OCI-LY7 (cell line): Measurements from ENCODE around the gene HAPSTR1.

Experiments
- CTCF ChIP-seq: fragments of 200-600 bp; sonication (generic); conservative IDR thresholded peaks from 2 replicates; pipeline ENCODE4 v1.5.1; 2014; ENCODE audit warnings: mild to moderate bottlenecking, antibody characterized with exemption, low read length, moderate library complexity, mixed read lengths
- EZH2phosphoT487 ChIP-seq: fragments of 200-600 bp; sonication (generic); IDR thresholded peaks from 2 replicates; pipeline ENCODE4 v1.6.1; 2018; ENCODE audit warnings: low read depth, borderline replicate concordance, mild to moderate bottlenecking, mixed run types, antibody characterized with exemption, low read length, moderate library complexity, mixed read lengths

- TF ChIP-seq CTCF (no peak), EZH2phosphoT487 (no peak)
Measured at GRCh38 chr16:9096416-9096952, 5.0 kb downstream of the HAPSTR1 start.
